AG10803 (cell line): Measurements from ENCODE around the gene CEP112.

Experiments
- DNase-seq: peaks from one replicate; pipeline ENCODE4 v3.0.0; 2010; ENCODE audit warnings: low read depth
- H3K4me3 ChIP-seq: 2 replicates; pipeline ENCODE4 v1.5.1; 2011; ENCODE audit warnings: mild to moderate bottlenecking, low read length, control low read depth
- CTCF ChIP-seq: conservative IDR thresholded peaks from 2 replicates; pipeline ENCODE4 v1.5.1; 2011; ENCODE audit warnings: mild to moderate bottlenecking, low read length, control low read depth, inconsistent platforms

The CEP112 gene

GRCh38 chr17:66135896-66136295, 56.0 kb downstream of the CEP112 start:
- no peak for TF ChIP-seq CTCF
- DNase-seq = peak; percentile 78
- no peak overlapping the region for H3K4me3 ChIP-seq

GRCh38 chr17:66135219-66135618, 56.7 kb downstream of the CEP112 start:
- H3K4me3 ChIP-seq = no peak overlapping the region
- TF ChIP-seq CTCF = no peak
- peak; percentile 8 for DNase-seq

- DNase-seq = no peak
- no peak overlapping the region for H3K4me3 ChIP-seq
- no peak for TF ChIP-seq CTCF
Measured at GRCh38 chr17:66129759-66130158, 62.2 kb downstream of the CEP112 start.

GRCh38 chr17:66126231-66126630, 65.7 kb downstream of the CEP112 start:
- peak; percentile 11 for DNase-seq
- no peak for TF ChIP-seq CTCF
- H3K4me3 ChIP-seq = no peak overlapping the region

GRCh38 chr17:66123163-66123562, 68.8 kb downstream of the CEP112 start:
- no peak overlapping the region for H3K4me3 ChIP-seq
- TF ChIP-seq CTCF = no peak
- peak; percentile 35 for DNase-seq

GRCh38 chr17:66115246-66115645, 76.7 kb downstream of the CEP112 start:
- peak; percentile 66 for DNase-seq
- no peak overlapping the region for H3K4me3 ChIP-seq
- no peak for TF ChIP-seq CTCF

GRCh38 chr17:66114609-66115008, 77.3 kb downstream of the CEP112 start:
- TF ChIP-seq CTCF = no peak
- DNase-seq = no peak
- no peak overlapping the region for H3K4me3 ChIP-seq
